Measurements from ENCODE around the gene TAF15. TPM values are rescaled to one million over a fixed set of nuclear protein-coding genes. Genes with fewer than 3 reads are reported as not detected.

The TAF15 gene
- total RNA-seq, 1 donor from 2014 or later: 143 TPM

DNA sequence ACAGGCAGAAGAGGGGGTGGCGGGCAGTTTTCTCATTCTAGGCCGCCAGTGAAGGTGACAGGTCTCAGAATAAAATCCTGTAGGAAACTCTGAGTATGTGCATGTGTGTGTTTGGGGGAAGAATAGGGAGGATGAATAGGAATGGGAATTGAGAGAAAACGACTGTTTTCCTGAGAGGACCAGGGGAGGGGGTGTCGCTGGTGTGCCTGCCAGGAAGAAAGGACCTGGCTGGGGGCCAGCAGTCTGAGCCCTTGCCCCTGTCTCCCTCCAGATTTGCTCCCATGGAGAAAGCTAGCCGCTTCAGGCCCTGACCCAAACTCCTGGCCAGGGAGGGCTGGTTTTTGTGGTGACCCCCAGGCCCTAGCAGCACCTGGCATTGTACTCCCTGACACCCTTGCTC lies 34.2 kb upstream of the TAF15 start:
- ATAC-seq (no peak), DNase-seq (no peak)
- H3K9me3 ChIP-seq: no peaks in the 10 kb centered on the region
- no peak overlapping the region for H3K4me3 ChIP-seq
- TF ChIP-seq, protein P1, sequence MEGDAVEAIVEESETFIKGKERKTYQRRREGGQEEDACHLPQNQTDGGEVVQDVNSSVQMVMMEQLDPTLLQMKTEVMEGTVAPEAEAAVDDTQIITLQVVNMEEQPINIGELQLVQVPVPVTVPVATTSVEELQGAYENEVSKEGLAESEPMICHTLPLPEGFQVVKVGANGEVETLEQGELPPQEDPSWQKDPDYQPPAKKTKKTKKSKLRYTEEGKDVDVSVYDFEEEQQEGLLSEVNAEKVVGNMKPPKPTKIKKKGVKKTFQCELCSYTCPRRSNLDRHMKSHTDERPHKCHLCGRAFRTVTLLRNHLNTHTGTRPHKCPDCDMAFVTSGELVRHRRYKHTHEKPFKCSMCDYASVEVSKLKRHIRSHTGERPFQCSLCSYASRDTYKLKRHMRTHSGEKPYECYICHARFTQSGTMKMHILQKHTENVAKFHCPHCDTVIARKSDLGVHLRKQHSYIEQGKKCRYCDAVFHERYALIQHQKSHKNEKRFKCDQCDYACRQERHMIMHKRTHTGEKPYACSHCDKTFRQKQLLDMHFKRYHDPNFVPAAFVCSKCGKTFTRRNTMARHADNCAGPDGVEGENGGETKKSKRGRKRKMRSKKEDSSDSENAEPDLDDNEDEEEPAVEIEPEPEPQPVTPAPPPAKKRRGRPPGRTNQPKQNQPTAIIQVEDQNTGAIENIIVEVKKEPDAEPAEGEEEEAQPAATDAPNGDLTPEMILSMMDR (IDR thresholded peaks at IDR 0.05): no peak
- peaks cover 50% of the 10 kb centered on the region for H3K4me1 ChIP-seq
- no peaks in the 10 kb centered on the region for H3K36me3 ChIP-seq
- intact Hi-C loops (cut with DNase I): no loop called here
- peak overlapping the region; percentile 66 for H3K27ac ChIP-seq
- no peaks in the 10 kb centered on the region for H3K27me3 ChIP-seq (ENCODE audit: low read depth)

DNA sequence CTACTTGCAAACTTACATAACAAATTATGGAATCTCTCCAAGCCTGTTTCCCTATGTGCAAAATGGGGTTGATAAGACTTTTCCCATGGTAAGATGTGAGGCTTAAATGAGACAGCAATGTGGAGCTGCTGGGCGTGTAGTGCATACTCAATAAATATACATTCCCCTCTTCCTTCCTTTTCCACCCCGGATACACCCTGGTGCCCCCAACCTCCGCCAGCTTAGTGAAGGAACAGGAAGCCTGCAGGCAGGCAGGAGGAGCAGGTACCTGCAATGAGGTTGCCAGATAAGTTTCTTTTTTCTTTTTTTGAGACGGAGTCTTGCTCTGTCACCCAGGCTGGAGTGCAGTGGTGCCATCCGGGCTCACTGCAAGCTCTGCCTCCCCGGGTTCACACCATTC lies 33.7 kb upstream of the TAF15 start:
- Histone ChIP-seq H3K4me1 (peaks cover 50% of the 10 kb centered on the region), H3K27ac (peak overlapping the region; percentile 66)
- TF ChIP-seq, protein P1 (IDR thresholded peaks at IDR 0.05): no peak

DNA sequence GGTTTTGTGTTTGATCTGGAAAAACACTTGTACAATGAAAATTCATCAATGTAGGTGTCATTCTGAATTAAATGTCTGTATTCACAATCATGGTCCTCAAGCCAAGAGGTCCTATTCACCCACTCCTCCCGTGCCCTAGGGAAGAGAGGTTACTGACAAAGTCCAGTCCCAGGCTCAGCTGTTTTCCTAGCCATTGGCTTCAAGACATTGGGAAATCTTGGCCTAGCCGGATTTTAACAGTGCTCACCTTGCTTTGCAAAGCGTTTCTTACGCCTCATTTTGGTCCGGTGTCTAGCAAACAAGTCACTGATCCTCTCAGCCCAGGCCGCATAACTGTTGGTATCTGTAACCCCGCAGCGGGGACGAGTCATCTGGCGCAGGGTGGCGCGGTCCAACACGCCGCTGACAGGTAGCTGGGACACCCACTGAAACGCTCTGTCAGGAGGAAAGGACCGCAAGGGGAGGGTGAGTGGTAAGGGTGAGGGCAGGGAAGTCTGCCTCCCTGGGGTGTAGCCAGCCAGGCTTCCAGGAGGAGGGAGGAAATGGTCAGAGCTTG lies 30.6 kb upstream of the TAF15 start:
- Histone ChIP-seq H3K27me3 (ENCODE audit: low read depth) (no peaks in the 10 kb centered on the region), H3K9me3 (no peaks in the 10 kb centered on the region), H3K36me3 (no peaks in the 10 kb centered on the region), H3K27ac (peak overlapping the region; percentile 73), H3K4me3 (no peak overlapping the region), H3K4me1 (peaks cover 61% of the 10 kb centered on the region)
- ATAC-seq (no peak), DNase-seq (no peak)
- TF ChIP-seq, protein P1 (IDR thresholded peaks at IDR 0.05): no peak
- intact Hi-C loops (cut with DNase I): no loop called here

More for the DNA sequence above, 33.7 kb upstream of the TAF15 start:
- Histone ChIP-seq H3K36me3 (no peaks in the 10 kb centered on the region), H3K27me3 (ENCODE audit: low read depth) (no peaks in the 10 kb centered on the region), H3K9me3 (no peaks in the 10 kb centered on the region), H3K4me3 (no peak overlapping the region)
- intact Hi-C loops (cut with DNase I): no loop called here
- DNase-seq (no peak), ATAC-seq (no peak)

DNA sequence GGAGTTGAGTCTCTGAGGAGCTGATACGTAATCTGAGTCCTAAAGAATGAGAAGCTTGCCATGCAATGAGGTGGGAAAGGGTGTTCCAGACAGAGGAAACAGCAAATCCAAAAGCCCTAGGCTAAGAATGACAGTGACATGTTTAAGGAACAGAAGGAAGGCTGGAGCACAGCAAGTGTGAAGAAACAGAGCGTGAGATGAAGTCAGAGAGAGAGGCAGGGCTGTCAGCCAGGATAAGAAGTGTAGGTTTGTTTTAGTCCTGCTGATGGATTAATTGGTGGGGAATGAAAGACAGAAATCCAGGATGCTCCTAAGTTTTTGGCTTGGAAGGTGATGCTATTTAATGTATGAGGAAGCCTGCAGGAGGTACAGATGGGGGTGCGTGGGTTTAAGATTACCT lies 28.3 kb upstream of the TAF15 start:
- TF ChIP-seq, protein P1 (IDR thresholded peaks at IDR 0.05): no peak
- DNase-seq (no peak), ATAC-seq (no peak)
- no peak overlapping the region for H3K27ac ChIP-seq
- no peaks in the 10 kb centered on the region for H3K9me3 ChIP-seq
- no peaks in the 10 kb centered on the region for H3K27me3 ChIP-seq (ENCODE audit: low read depth)
- H3K4me1 ChIP-seq: peaks cover 54% of the 10 kb centered on the region
- intact Hi-C loops (cut with DNase I): no loop called here
- H3K4me3 ChIP-seq: no peak overlapping the region
- H3K36me3 ChIP-seq: no peaks in the 10 kb centered on the region

DNA sequence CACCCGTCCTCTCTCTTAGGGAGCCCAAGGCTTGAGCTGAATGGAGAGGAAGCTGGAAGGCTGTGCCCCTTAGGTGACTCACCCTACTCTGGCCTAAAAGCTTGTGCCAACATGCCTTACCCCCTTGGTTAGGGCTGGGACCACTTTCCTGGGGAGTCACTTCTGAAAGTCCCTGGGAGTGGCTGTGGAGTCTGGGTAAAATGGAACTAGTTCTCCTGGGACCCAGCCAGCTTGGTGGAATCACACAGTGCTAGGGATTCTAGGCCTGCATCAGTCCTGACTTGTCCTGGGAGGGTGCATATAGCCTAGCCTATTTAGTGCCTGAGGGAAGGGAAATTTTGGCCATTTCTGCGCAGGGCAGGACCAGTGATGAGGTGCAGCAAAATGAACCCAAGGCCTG lies 24.4 kb upstream of the TAF15 start:
- no peaks in the 10 kb centered on the region for H3K27me3 ChIP-seq (ENCODE audit: low read depth)
- TF ChIP-seq, protein P1 (IDR thresholded peaks at IDR 0.05): no peak
- no peak overlapping the region for H3K4me3 ChIP-seq
- no peak for DNase-seq
- H3K36me3 ChIP-seq: no peaks in the 10 kb centered on the region
- H3K9me3 ChIP-seq: no peaks in the 10 kb centered on the region
- H3K27ac ChIP-seq: peak overlapping the region; percentile 76
- ATAC-seq: peak; percentile 27 to 48
- intact Hi-C loops (cut with DNase I): no loop called here
- H3K4me1 ChIP-seq: peaks cover 54% of the 10 kb centered on the region
